GM13976 (cell line): ENCODE data around the gene CADPS.

Experiments
- DNase-seq: peaks from one replicate; pipeline ENCODE4 v3.0.0; 2012; ENCODE audit warnings: low spot score
- CTCF ChIP-seq: IDR thresholded peaks from 2 replicates; pipeline ENCODE4 v1.5.1; 2012; ENCODE audit warnings: borderline replicate concordance, mild to moderate bottlenecking; ENCODE audit not compliant: insufficient read depth; ENCODE audit errors: extremely low read depth, missing control alignments, control extremely low read depth
- in situ Hi-C: fragments of 300-500 bp; cut with MboI; formaldehyde crosslinking; loops from one replicate; pipeline ENCODE4 v1.12.0; 2022; ENCODE audit warnings: low sequenced_read_pairs, mixed read lengths, inconsistent platforms; ENCODE audit not compliant: unreplicated experiment

CADPS gene

GRCh38 chr3:62845996-62846395, 29.2 kb downstream of the CADPS start:
- no peak for TF ChIP-seq CTCF
- DNase-seq: no peak
- in situ Hi-C loops: no loop called here

GRCh38 chr3:62843508-62843907, 31.7 kb downstream of the CADPS start:
- TF ChIP-seq CTCF: no peak
- in situ Hi-C loops: no loop called here
- DNase-seq: no peak

- DNase-seq: no peak
- no peak for TF ChIP-seq CTCF
- in situ Hi-C loops: no loop called here
These were observed 35.5 kb downstream of the CADPS start for GRCh38 chr3:62839748-62840147.

DNA sequence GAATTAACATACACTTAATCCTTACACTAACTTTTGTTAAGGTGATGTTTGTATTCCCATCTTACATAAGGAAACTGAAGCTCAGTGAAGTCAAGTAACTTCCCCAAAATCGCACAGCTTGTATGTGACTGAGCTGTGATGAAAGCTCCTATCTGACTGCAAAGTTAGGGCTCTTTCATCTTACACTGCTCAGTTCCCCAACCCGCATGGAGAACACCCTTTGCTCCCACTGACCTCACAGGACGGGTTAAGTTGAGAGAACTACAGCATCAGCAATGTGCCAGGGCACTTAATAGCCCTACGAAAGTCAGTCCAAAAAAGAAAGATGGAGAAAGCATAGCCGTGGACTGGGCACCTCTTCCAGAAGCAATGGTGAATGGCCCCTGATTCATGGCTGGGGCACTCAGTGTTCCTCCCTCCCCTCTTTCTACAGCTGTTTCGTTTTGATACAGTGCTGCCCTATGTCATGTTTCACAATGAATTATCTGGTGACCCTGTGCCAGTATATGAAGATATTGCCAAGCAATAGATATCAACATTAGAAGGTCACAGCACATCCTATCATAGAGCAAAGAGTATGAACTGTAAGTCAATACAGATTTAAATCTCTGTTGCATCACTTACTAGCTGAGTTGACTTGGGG, 38.0 kb downstream of the CADPS start:
- in situ Hi-C loops: no loop called here

GRCh38 chr3:62835554-62836236, 39.5 kb downstream of the CADPS start:
- DNase-seq: no peak

More for the DNA sequence above, 38.0 kb downstream of the CADPS start:
- no peak for TF ChIP-seq CTCF
- DNase-seq: no peak

DNA sequence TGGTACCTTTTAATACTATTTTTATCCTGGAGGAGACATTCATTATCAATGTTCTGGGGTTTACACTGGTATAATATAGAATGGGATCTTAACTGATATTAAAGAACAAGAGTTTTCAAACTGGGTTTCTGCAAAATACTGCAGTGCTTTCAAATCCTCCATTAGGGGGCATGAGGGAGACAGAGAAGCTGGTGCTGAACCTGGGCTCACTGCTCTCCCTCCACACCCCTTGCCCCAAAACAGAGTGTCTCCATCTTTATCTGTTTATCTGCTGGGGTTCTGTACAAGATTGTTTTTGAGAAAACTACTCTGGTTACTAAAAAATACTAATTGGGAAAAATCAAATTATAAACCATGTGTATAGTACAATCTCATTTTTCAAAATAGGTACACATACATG, 41.7 kb downstream of the CADPS start:
- no peak for TF ChIP-seq CTCF
- in situ Hi-C loops: no loop called here
- DNase-seq: no peak

More at GRCh38 chr3:62835554-62836236, 39.5 kb downstream of the CADPS start:
- no peak for TF ChIP-seq CTCF
- in situ Hi-C loops: no loop called here

DNA sequence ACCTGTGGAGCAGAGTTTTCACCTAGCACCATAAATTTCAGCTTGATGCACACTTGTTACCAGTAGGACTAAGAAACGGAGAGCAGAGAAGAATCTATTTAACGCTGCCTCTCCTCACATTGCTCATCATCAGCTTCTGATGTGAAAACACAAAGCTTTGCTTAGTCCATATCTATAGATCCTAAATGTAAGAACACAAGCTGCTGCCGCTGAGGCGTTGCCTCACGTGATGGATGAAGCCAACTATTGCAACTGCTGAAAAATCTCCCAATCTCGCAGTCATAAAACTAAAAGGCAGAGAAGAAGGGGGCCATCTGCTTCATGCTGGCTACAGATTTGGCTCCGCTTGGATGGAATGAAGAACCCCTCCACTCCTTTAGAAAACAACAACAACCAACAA, 42.7 kb downstream of the CADPS start:
- in situ Hi-C loops: no loop called here
- no peak for TF ChIP-seq CTCF
- no peak for DNase-seq
